Ovary (tissue), 3 donors: ENCODE results near the gene AMER2.

ENCODE experiments used
- POLR2A ChIP-seq: fragments of 450-650 bp; IDR thresholded peaks from one replicate; pipeline ENCODE4 v1.6.1; 2017; ENCODE audit warnings: antibody characterized with exemption, mild to moderate bottlenecking, moderate library complexity
- TF ChIP-seq, protein P1 (sequence below), 3 donors: fragments of 450-650 bp in 2 of 3; fragments of 200-600 bp in 1 of 3; IDR thresholded peaks; one replicate each; pipeline versions ENCODE4 v1.5.1 to v1.8.0; 2016 to 2022; ENCODE audit warnings: antibody characterized with exemption in 3 of 3, mild to moderate bottlenecking in 1 of 3
- donor health status: DM: no; HTN: no; CAD: no.

DNA sequence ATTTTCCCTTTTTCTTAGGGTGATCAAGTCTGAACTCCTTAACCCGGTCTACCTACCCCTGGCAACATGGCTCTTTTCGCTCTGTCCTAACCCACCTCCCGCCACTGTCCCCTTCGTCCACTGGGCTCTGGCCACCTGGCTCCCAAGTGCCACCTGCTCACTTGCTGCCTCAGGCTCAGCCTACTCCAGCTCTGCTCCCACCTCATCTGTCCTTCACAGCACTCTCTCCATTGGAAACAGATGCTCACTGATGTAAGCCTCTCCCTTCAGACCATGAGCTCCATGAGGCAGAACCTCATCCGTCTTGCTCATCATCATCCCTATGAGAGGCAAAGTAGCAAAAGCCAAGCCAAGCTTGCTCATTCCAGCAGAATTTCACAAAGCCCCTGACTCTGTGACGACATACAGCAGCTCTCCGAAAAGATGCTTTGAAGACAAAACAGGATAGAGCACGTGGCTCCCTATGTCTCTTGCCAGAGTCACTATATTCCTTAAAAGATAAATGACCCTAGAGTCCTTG is 35.3 kb upstream of the AMER2 start:
- TF ChIP-seq, protein P1, sequence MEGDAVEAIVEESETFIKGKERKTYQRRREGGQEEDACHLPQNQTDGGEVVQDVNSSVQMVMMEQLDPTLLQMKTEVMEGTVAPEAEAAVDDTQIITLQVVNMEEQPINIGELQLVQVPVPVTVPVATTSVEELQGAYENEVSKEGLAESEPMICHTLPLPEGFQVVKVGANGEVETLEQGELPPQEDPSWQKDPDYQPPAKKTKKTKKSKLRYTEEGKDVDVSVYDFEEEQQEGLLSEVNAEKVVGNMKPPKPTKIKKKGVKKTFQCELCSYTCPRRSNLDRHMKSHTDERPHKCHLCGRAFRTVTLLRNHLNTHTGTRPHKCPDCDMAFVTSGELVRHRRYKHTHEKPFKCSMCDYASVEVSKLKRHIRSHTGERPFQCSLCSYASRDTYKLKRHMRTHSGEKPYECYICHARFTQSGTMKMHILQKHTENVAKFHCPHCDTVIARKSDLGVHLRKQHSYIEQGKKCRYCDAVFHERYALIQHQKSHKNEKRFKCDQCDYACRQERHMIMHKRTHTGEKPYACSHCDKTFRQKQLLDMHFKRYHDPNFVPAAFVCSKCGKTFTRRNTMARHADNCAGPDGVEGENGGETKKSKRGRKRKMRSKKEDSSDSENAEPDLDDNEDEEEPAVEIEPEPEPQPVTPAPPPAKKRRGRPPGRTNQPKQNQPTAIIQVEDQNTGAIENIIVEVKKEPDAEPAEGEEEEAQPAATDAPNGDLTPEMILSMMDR (IDR thresholded peaks at IDR 0.05), result no peak
- no peak for TF ChIP-seq POLR2A
